ENCODE measurements around the gene UNG. TPM values are rescaled to one million over a fixed set of nuclear protein-coding genes. Genes with fewer than 3 reads are reported as not detected.

The UNG gene
- total RNA-seq, 1 donor from 2014 or later, result 29.2 TPM

GRCh38 chr12:109156036-109156435, 58.6 kb downstream of the UNG start:
- Histone ChIP-seq H3K4me1 (peaks cover 65% of the 10 kb centered on the region), H3K27ac (peak overlapping the region; percentile 91), H3K9me3 (no peaks in the 10 kb centered on the region), H3K4me3 (peak overlapping the region; percentile 69 to 80), H3K36me3 (no peaks in the 10 kb centered on the region), H3K27me3 (no peaks in the 10 kb centered on the region)
- intact Hi-C loops (cut with DNase I), result no loop called here
- TF ChIP-seq CTCF (IDR thresholded peaks at IDR 0.05), result no peak
- no peak for TF ChIP-seq POLR2AphosphoS5 (IDR thresholded peaks at IDR 0.05; ENCODE audit: insufficient read depth in 1 of 2, low read depth in 1 of 2)
- no peak for TF ChIP-seq POLR2A (IDR thresholded peaks at IDR 0.05)
- DNase-seq (ENCODE audit: extremely low spot score in 2 of 2), result no peak

DNA sequence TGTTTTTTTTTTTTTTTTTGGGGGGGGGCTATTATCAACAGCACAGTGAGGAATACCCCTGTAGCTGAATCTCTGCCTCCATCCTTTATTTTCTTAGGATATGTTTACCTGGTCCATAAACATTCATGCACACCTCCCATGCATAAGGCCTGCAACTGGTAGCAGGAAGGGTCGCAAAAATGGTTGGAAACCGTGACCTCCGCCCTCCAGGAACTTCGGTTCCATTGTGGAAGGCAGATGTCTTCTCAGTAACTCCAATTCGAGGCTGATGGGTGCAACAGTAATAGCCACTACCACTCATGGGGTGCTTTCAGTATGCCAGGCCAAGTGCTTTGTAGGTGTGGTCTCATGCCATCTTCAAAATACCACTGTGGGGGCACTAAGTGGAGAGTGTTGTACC, 59.2 kb downstream of the UNG start:
- Histone ChIP-seq H3K4me3 (peak overlapping the region in 1 of 2 donors; percentile 80), H3K36me3 (no peaks in the 10 kb centered on the region), H3K4me1 (peaks cover 67% of the 10 kb centered on the region), H3K27ac (peak overlapping the region; percentile 73), H3K27me3 (no peaks in the 10 kb centered on the region), H3K9me3 (no peaks in the 10 kb centered on the region)
- no peak for DNase-seq (ENCODE audit: extremely low spot score in 2 of 2)
- intact Hi-C loops (cut with DNase I), result no loop called here
- no peak for TF ChIP-seq CTCF (IDR thresholded peaks at IDR 0.05)
- TF ChIP-seq POLR2AphosphoS5 (IDR thresholded peaks at IDR 0.05; ENCODE audit: insufficient read depth in 1 of 2, low read depth in 1 of 2), result no peak
- no peak for TF ChIP-seq POLR2A (IDR thresholded peaks at IDR 0.05)

- DNase-seq (ENCODE audit: extremely low spot score in 2 of 2), result no peak
- TF ChIP-seq POLR2AphosphoS5 (IDR thresholded peaks at IDR 0.05; ENCODE audit: insufficient read depth in 1 of 2, low read depth in 1 of 2) (peak in 1 of 2 donors; percentile 76), CTCF (IDR thresholded peaks at IDR 0.05) (no peak), POLR2A (IDR thresholded peaks at IDR 0.05) (no peak)
- no peaks in the 10 kb centered on the region for H3K27me3 ChIP-seq
- intact Hi-C loops (cut with DNase I), result no loop called here
- peaks cover 67% of the 10 kb centered on the region for H3K4me1 ChIP-seq
- H3K27ac ChIP-seq, result peak overlapping the region; percentile 73
- H3K36me3 ChIP-seq, result no peaks in the 10 kb centered on the region
- no peaks in the 10 kb centered on the region for H3K9me3 ChIP-seq
- H3K4me3 ChIP-seq, result no peak overlapping the region
These were observed 60.6 kb downstream of the UNG start for GRCh38 chr12:109157986-109158385.

GRCh38 chr12:109160433-109160832, 63.0 kb downstream of the UNG start:
- Histone ChIP-seq H3K4me1 (peaks cover 48% of the 10 kb centered on the region), H3K27ac (peak overlapping the region; percentile 56), H3K36me3 (no peaks in the 10 kb centered on the region), H3K4me3 (no peak overlapping the region), H3K9me3 (no peaks in the 10 kb centered on the region), H3K27me3 (no peaks in the 10 kb centered on the region)
- TF ChIP-seq POLR2AphosphoS5 (IDR thresholded peaks at IDR 0.05; ENCODE audit: insufficient read depth in 1 of 2, low read depth in 1 of 2) (no peak), POLR2A (IDR thresholded peaks at IDR 0.05) (no peak), CTCF (IDR thresholded peaks at IDR 0.05) (no peak)
- intact Hi-C loops (cut with DNase I), result no loop called here
- DNase-seq (ENCODE audit: extremely low spot score in 2 of 2), result no peak

Small RNA genes within 50 kb of the gene (small RNA-seq; reads per million reads assigned to genes)
- gene RNA5SP372, result not detected

Other genes starting within 250 kb of the UNG start
- 38.1 TPM for gene SSH1, start 240.0 kb upstream of the UNG start, total RNA-seq
- not detected for gene DAO, start 217.5 kb upstream of the UNG start, total RNA-seq
- gene SVOP, start 76.5 kb upstream of the UNG start, total RNA-seq, result under 0.01 TPM
- 15.5 TPM for gene USP30, start 45.0 kb upstream of the UNG start, total RNA-seq
- 14.5 TPM for gene ALKBH2, start 4.1 kb upstream of the UNG start, total RNA-seq
- 130 TPM for gene ACACB, start 19.0 kb downstream of the UNG start, total RNA-seq
- not detected for gene FOXN4, start 211.7 kb downstream of the UNG start, total RNA-seq